Astrocyte (in vitro differentiated cells and primary cell): ENCODE results near the gene FAM237B.

Source experiments
- CTCF ChIP-seq: IDR thresholded peaks from 2 replicates; pipeline ENCODE4 v1.5.1; 2011; ENCODE audit warnings: low read depth, mild to moderate bottlenecking, inconsistent platforms, low read length, moderate library complexity; ENCODE audit not compliant: insufficient read depth
- EZH2 ChIP-seq: IDR thresholded peaks from 2 replicates; pipeline ENCODE4 v1.6.1; 2012; ENCODE audit warnings: mild to moderate bottlenecking, low read length, inconsistent platforms; ENCODE audit not compliant: insufficient read depth

- TF ChIP-seq CTCF (no peak), EZH2 (no peak)
These were observed 1.1 kb downstream of the FAM237B start for GRCh38 chr7:90320014-90320413.
